ENCODE results near the gene DPEP3. TPM values are rescaled to one million over a fixed set of nuclear protein-coding genes. Genes with fewer than 3 reads are reported as not detected.

The DPEP3 gene
- total RNA-seq, 1 donor from 2014 or later: not detected

- DNase-seq (ENCODE audit: low spot score): no peak
- H2AFZ ChIP-seq (replicated peaks): peak overlapping the region; percentile 42
- no peak overlapping the region for H3K27ac ChIP-seq
- Mint-ChIP-seq H3K27me3 (ENCODE audit: insufficient read depth, low read depth) (peaks cover 5% of the 10 kb centered on the region), H3K9me3 (no peaks in the 10 kb centered on the region), H3K4me3 (no peak overlapping the region), H3K36me3 (no peaks in the 10 kb centered on the region), H3K4me1 (peaks cover 4% of the 10 kb centered on the region), H3K27ac (no peak overlapping the region)
- H3K79me2 ChIP-seq (ENCODE audit: low read depth): no peaks in the 10 kb centered on the region
- H3K4me3 ChIP-seq: no peak overlapping the region
- H3K9me3 ChIP-seq (ENCODE audit: low read depth): no peaks in the 10 kb centered on the region
- H3K4me1 ChIP-seq: no peaks in the 10 kb centered on the region
- no peaks in the 10 kb centered on the region for H3F3A ChIP-seq (ENCODE audit: low read depth)
- H4K20me1 ChIP-seq (ENCODE audit: low read depth): no peaks in the 10 kb centered on the region
- TF ChIP-seq CTCF (IDR thresholded peaks at IDR 0.05) (no peak), EZH2 (IDR thresholded peaks at IDR 0.05) (no peak), EZH2phosphoT487 (IDR thresholded peaks at IDR 0.05) (no peak)
- no peaks in the 10 kb centered on the region for H3K27me3 ChIP-seq
- H3K4me2 ChIP-seq: no peak overlapping the region
- H3K9ac ChIP-seq: no peak overlapping the region
- no peaks in the 10 kb centered on the region for H3K36me3 ChIP-seq
Observed at GRCh38 chr16:68005786-68006286, 25.5 kb upstream of the DPEP3 start.

- Mint-ChIP-seq H3K4me3 (no peak overlapping the region), H3K27ac (no peak overlapping the region), H3K27me3 (ENCODE audit: insufficient read depth, low read depth) (peaks cover 4% of the 10 kb centered on the region), H3K4me1 (peaks cover 4% of the 10 kb centered on the region), H3K9me3 (no peaks in the 10 kb centered on the region), H3K36me3 (no peaks in the 10 kb centered on the region)
- H3K4me1 ChIP-seq: no peaks in the 10 kb centered on the region
- no peak overlapping the region for H3K4me3 ChIP-seq
- H3K36me3 ChIP-seq: no peaks in the 10 kb centered on the region
- TF ChIP-seq EZH2phosphoT487 (IDR thresholded peaks at IDR 0.05) (no peak), EZH2 (IDR thresholded peaks at IDR 0.05) (no peak), CTCF (IDR thresholded peaks at IDR 0.05) (no peak)
- H3K9ac ChIP-seq: no peak overlapping the region
- H4K20me1 ChIP-seq (ENCODE audit: low read depth): no peaks in the 10 kb centered on the region
- H3K4me2 ChIP-seq: no peak overlapping the region
- H3K27ac ChIP-seq: no peak overlapping the region
- no peak overlapping the region for H2AFZ ChIP-seq (replicated peaks)
- no peaks in the 10 kb centered on the region for H3F3A ChIP-seq (ENCODE audit: low read depth)
- no peaks in the 10 kb centered on the region for H3K27me3 ChIP-seq
- DNase-seq (ENCODE audit: low spot score): no peak
- H3K79me2 ChIP-seq (ENCODE audit: low read depth): no peaks in the 10 kb centered on the region
- H3K9me3 ChIP-seq (ENCODE audit: low read depth): no peaks in the 10 kb centered on the region
Observed at GRCh38 chr16:68005211-68005610, 24.9 kb upstream of the DPEP3 start.

GRCh38 chr16:68003031-68003430, 22.7 kb upstream of the DPEP3 start:
- peaks cover 3% of the 10 kb centered on the region for H3K4me1 Mint-ChIP-seq
- no peak overlapping the region for H3K27ac Mint-ChIP-seq

GRCh38 chr16:68000450-68000849, 20.2 kb upstream of the DPEP3 start:
- H3K4me1 Mint-ChIP-seq: peaks cover 3% of the 10 kb centered on the region
- H3K27ac Mint-ChIP-seq: peak overlapping the region; percentile 72

More at GRCh38 chr16:68003031-68003430, 22.7 kb upstream of the DPEP3 start:
- no peak overlapping the region for H3K27ac ChIP-seq
- H4K20me1 ChIP-seq (ENCODE audit: low read depth): no peaks in the 10 kb centered on the region
- no peak overlapping the region for H3K9ac ChIP-seq
- no peaks in the 10 kb centered on the region for H3K36me3 Mint-ChIP-seq
- H3K4me3 Mint-ChIP-seq: no peak overlapping the region
- no peak for TF ChIP-seq EZH2phosphoT487 (IDR thresholded peaks at IDR 0.05)
- no peak overlapping the region for H3K4me2 ChIP-seq
- peaks cover 2% of the 10 kb centered on the region for H3K9me3 Mint-ChIP-seq
- no peak overlapping the region for H3K4me3 ChIP-seq
- no peaks in the 10 kb centered on the region for H3K9me3 ChIP-seq (ENCODE audit: low read depth)
- no peaks in the 10 kb centered on the region for H3K27me3 ChIP-seq
- no peaks in the 10 kb centered on the region for H3F3A ChIP-seq (ENCODE audit: low read depth)
- H3K36me3 ChIP-seq: no peaks in the 10 kb centered on the region
- no peaks in the 10 kb centered on the region for H3K79me2 ChIP-seq (ENCODE audit: low read depth)
- no peak for DNase-seq (ENCODE audit: low spot score)
- H2AFZ ChIP-seq (replicated peaks): no peak overlapping the region
- no peaks in the 10 kb centered on the region for H3K4me1 ChIP-seq
- H3K27me3 Mint-ChIP-seq (ENCODE audit: insufficient read depth, low read depth): peaks cover 2% of the 10 kb centered on the region

More at GRCh38 chr16:68000450-68000849, 20.2 kb upstream of the DPEP3 start:
- Histone ChIP-seq H3F3A (ENCODE audit: low read depth) (no peaks in the 10 kb centered on the region), H3K4me1 (no peaks in the 10 kb centered on the region), H3K27ac (no peak overlapping the region), H3K27me3 (no peaks in the 10 kb centered on the region), H3K9me3 (ENCODE audit: low read depth) (no peaks in the 10 kb centered on the region), H3K4me2 (no peak overlapping the region), H3K36me3 (no peaks in the 10 kb centered on the region), H4K20me1 (ENCODE audit: low read depth) (no peaks in the 10 kb centered on the region), H2AFZ (replicated peaks) (no peak overlapping the region), H3K4me3 (no peak overlapping the region), H3K79me2 (ENCODE audit: low read depth) (no peaks in the 10 kb centered on the region), H3K9ac (no peak overlapping the region)
- no peaks in the 10 kb centered on the region for H3K36me3 Mint-ChIP-seq
- TF ChIP-seq EZH2 (IDR thresholded peaks at IDR 0.05) (no peak), EZH2phosphoT487 (IDR thresholded peaks at IDR 0.05) (no peak)
- peaks cover 8% of the 10 kb centered on the region for H3K27me3 Mint-ChIP-seq (ENCODE audit: insufficient read depth, low read depth)
- no peak for DNase-seq (ENCODE audit: low spot score)
- H3K9me3 Mint-ChIP-seq: peaks cover 2% of the 10 kb centered on the region
- no peak overlapping the region for H3K4me3 Mint-ChIP-seq

Measured in neural progenitor cell (in vitro differentiated cells).